Loucy (cell line): ENCODE results near the gene RPS16.

Source experiments
- H2AFZ ChIP-seq: fragments of 200-600 bp; sonication (generic); 2 replicates; pipeline ENCODE4 v1.6.0; 2016; ENCODE audit warnings: antibody characterized with exemption, mild to moderate bottlenecking, low read length, moderate library complexity
- H3F3A ChIP-seq: fragments of 200-600 bp; 2 replicates; pipeline ENCODE4 v1.6.0; 2016; ENCODE audit warnings: antibody characterized with exemption, low read depth, mild to moderate bottlenecking
- H3K27me3 ChIP-seq: fragments of 200-600 bp; sonication (generic); 2 replicates; pipeline ENCODE4 v1.6.1; 2014; ENCODE audit warnings: low read length, mild to moderate bottlenecking; ENCODE audit not compliant: insufficient read depth, poor library complexity, severe bottlenecking
- H3K36me3 ChIP-seq: fragments of 200-600 bp; sonication (generic); 2 replicates; pipeline ENCODE4 v1.6.1; 2016; ENCODE audit warnings: low read length; ENCODE audit not compliant: insufficient read depth
- H3K4me1 ChIP-seq: fragments of 200-600 bp; sonication (generic); 2 replicates; pipeline ENCODE4 v1.5.1; 2014; ENCODE audit warnings: low read length, mild to moderate bottlenecking; ENCODE audit not compliant: insufficient read depth, poor library complexity, severe bottlenecking
- H3K4me2 ChIP-seq: fragments of 200-600 bp; sonication (generic); 2 replicates; pipeline ENCODE4 v1.6.0; 2014; ENCODE audit warnings: antibody characterized with exemption, low read length, low read depth, mild to moderate bottlenecking; ENCODE audit not compliant: poor library complexity, severe bottlenecking
- H3K4me3 ChIP-seq: fragments of 200-600 bp; sonication (generic); 2 replicates; pipeline ENCODE4 v1.5.1; 2014; ENCODE audit warnings: low read length, mild to moderate bottlenecking, mixed read lengths; ENCODE audit not compliant: poor library complexity, severe bottlenecking
- H3K79me2 ChIP-seq: fragments of 200-600 bp; sonication (generic); 2 replicates; pipeline ENCODE4 v1.6.1; 2014; ENCODE audit warnings: low read length; ENCODE audit not compliant: insufficient read depth
- H3K9ac ChIP-seq: fragments of 200-600 bp; sonication (generic); 2 replicates; pipeline ENCODE4 v1.6.0; 2014; ENCODE audit warnings: mild to moderate bottlenecking, low read depth, low read length, moderate library complexity; ENCODE audit not compliant: poor library complexity, severe bottlenecking
- H3K9me2 ChIP-seq: fragments of 200-600 bp; sonication (generic); replicated peaks from 2 replicates; pipeline ENCODE4 v1.6.1; 2016; ENCODE audit warnings: low read depth, low read length, mixed read lengths
- H3K9me3 ChIP-seq: fragments of 200-600 bp; sonication (generic); 2 replicates; pipeline ENCODE4 v1.6.1; 2014; ENCODE audit warnings: mild to moderate bottlenecking, antibody characterized with exemption, low read length, low read depth; ENCODE audit not compliant: insufficient read depth
- H4K20me1 ChIP-seq: fragments of 200-600 bp; sonication (generic); 2 replicates; pipeline ENCODE4 v1.6.0; 2014; ENCODE audit warnings: antibody characterized with exemption, low read length, mild to moderate bottlenecking; ENCODE audit not compliant: insufficient read depth, poor library complexity, severe bottlenecking
- CTCF ChIP-seq: fragments of 200-600 bp; sonication (generic); conservative IDR thresholded peaks from 2 replicates; pipeline ENCODE4 v1.5.1; 2014; ENCODE audit warnings: mild to moderate bottlenecking, antibody characterized with exemption, low read length
- EZH2phosphoT487 ChIP-seq: fragments of 200-600 bp; IDR thresholded peaks from 2 replicates; pipeline ENCODE4 v1.6.1; 2018; ENCODE audit warnings: antibody characterized with exemption, mild to moderate bottlenecking, moderate library complexity, borderline replicate concordance

RPS16 gene

GRCh38 chr19:39411832-39412099, 24.0 kb downstream of the RPS16 start:
- Histone ChIP-seq H3K27me3 (peaks cover 5% of the 10 kb centered on the region), H4K20me1 (peaks cover 49% of the 10 kb centered on the region), H3K9me3 (no peaks in the 10 kb centered on the region), H3F3A (peaks cover 3% of the 10 kb centered on the region), H2AFZ (no peak overlapping the region), H3K4me3 (peak overlapping the region; percentile 93), H3K4me1 (peaks cover 45% of the 10 kb centered on the region), H3K9me2 (no peaks in the 10 kb centered on the region), H3K9ac (peak overlapping the region; percentile 94), H3K79me2 (peaks cover 81% of the 10 kb centered on the region), H3K4me2 (peak overlapping the region; percentile 97), H3K36me3 (no peaks in the 10 kb centered on the region; the same call in 1 of the 2 replicates)
- TF ChIP-seq EZH2phosphoT487 = no peak
- peak; percentile 99 for TF ChIP-seq CTCF

- Histone ChIP-seq H3K79me2 (peaks cover 76% of the 10 kb centered on the region), H3K27me3 (peaks cover 5% of the 10 kb centered on the region), H3K9me3 (no peaks in the 10 kb centered on the region), H3K4me3 (peak overlapping the region; percentile 93), H3K36me3 (no peaks in the 10 kb centered on the region; the same call in 1 of the 2 replicates), H3K9me2 (no peaks in the 10 kb centered on the region), H3F3A (peaks cover 3% of the 10 kb centered on the region), H3K4me1 (peaks cover 44% of the 10 kb centered on the region), H2AFZ (no peak overlapping the region), H4K20me1 (peaks cover 48% of the 10 kb centered on the region), H3K9ac (peak overlapping the region; percentile 94), H3K4me2 (peak overlapping the region; percentile 97)
- TF ChIP-seq EZH2phosphoT487 (no peak), CTCF (no peak)
These were observed 24.5 kb downstream of the RPS16 start for GRCh38 chr19:39411081-39411831.

GRCh38 chr19:39410831-39411080, 25.0 kb downstream of the RPS16 start:
- peak overlapping the region; percentile 97 for H3K4me2 ChIP-seq
- H3K9me2 ChIP-seq = no peaks in the 10 kb centered on the region
- no peaks in the 10 kb centered on the region; the same call in 1 of the 2 replicates for H3K36me3 ChIP-seq
- H3K9ac ChIP-seq = peak overlapping the region; percentile 94
- H3K4me3 ChIP-seq = peak overlapping the region; percentile 93
- no peaks in the 10 kb centered on the region for H3K9me3 ChIP-seq
- H3K27me3 ChIP-seq = peaks cover 5% of the 10 kb centered on the region
- peaks cover 45% of the 10 kb centered on the region for H4K20me1 ChIP-seq
- H3F3A ChIP-seq = peaks cover 3% of the 10 kb centered on the region
- H2AFZ ChIP-seq = no peak overlapping the region
- peaks cover 47% of the 10 kb centered on the region for H3K4me1 ChIP-seq
- H3K79me2 ChIP-seq = peaks cover 71% of the 10 kb centered on the region
- no peak for TF ChIP-seq CTCF
